GM18502 (cell line): ENCODE results near the gene MTM1.

Experiments used
- ATAC-seq: cut with Tn5 transposase; IDR thresholded peaks from one replicate; pipeline ENCODE4 v1.9.1; 2021; ENCODE audit warnings: mild to moderate bottlenecking; ENCODE audit not compliant: unreplicated experiment, poor library complexity

The MTM1 gene

GRCh38 chrX:150700107-150700506 is 131.7 kb downstream of the MTM1 start:
- ATAC-seq = no peak

GRCh38 chrX:150701377-150701776 is 133.0 kb downstream of the MTM1 start:
- ATAC-seq = no peak

- no peak for ATAC-seq
These were observed 134.7 kb downstream of the MTM1 start for GRCh38 chrX:150702966-150703694.

- ATAC-seq = no peak
These were observed 135.2 kb downstream of the MTM1 start for GRCh38 chrX:150703695-150703974.

- no peak for ATAC-seq
These were observed 135.7 kb downstream of the MTM1 start for GRCh38 chrX:150704030-150704613.

GRCh38 chrX:150712619-150713018 is 144.2 kb downstream of the MTM1 start:
- no peak for ATAC-seq

- no peak for ATAC-seq
These were observed 146.8 kb downstream of the MTM1 start for GRCh38 chrX:150715184-150715583.

GRCh38 chrX:150719621-150720020 is 151.2 kb downstream of the MTM1 start:
- ATAC-seq = no peak
